NCI-H2029 treated with DMSO at 0.1 percent for 48 hours (cell line): ENCODE data around the gene SPTLC2.

Experiments
- DNase-seq: peaks from one replicate; lab custom pipeline; 2025; lab: John Stamatoyannopoulos, UW

The SPTLC2 gene

GRCh38 chr14:77505031-77505430 lies 111.4 kb downstream of the SPTLC2 start:
- no peak for DNase-seq

DNA sequence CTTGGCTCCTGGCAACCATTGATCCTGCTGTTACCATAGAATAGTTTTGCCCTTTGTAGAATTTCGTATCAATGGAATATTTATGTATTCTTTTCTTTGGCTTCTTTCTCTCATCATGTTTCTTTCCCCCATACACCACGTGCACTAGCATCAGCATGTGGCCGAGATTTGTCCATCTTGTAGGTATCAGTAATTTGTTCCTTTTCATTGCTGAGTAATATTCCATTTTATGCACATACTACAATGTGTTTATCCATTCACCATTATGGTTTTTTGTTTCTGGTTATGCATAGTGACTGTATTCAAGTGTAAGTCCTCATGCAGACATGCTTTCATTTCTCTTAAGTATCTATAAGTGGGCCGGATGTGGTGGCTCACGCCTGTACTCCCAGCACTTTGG lies 113.3 kb downstream of the SPTLC2 start:
- no peak for DNase-seq

DNA sequence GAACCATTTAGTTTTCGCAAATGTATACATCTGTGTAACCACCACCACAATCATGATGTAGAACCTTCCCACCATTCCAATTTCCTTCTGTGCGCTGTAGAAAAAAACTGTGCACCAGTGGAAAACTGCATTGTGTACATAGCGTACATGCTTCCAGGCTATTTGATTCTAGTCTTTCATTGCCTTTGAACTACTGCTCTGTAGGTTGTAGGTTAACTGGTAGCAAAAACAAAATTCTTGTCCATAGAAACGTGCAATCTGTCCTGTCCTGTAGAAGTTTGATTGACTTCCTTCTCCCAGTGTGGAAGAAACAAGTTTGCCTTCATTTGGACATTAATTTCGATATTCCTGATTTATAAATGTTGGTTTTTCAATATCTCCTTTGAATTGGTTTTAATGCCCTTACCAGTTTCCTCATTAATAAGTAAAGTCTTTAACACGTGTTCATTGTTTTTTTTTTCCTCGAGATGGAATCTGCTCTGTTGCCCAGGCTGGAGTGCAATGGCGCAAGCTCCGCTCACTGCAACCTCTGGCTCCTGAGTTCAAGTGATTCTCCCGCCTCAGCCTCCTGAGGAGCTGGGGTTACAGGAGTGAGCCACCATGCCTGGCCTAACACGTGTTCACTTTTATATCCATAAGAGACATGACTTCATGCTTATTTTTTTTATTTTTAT lies 114.2 kb downstream of the SPTLC2 start:
- DNase-seq: no peak

GRCh38 chr14:77498984-77499527 lies 117.4 kb downstream of the SPTLC2 start:
- no peak for DNase-seq

GRCh38 chr14:77498120-77498979 lies 118.1 kb downstream of the SPTLC2 start, which contains the start of gene ISM2:
Gene ISM2, minus strand, starts transcription at chr14:77498816. Its CDS starts 23 bp downstream, at chr14:77498793.
- DNase-seq: no peak

- no peak for DNase-seq
These were observed 121.1 kb downstream of the SPTLC2 start for GRCh38 chr14:77495334-77495733.

DNA sequence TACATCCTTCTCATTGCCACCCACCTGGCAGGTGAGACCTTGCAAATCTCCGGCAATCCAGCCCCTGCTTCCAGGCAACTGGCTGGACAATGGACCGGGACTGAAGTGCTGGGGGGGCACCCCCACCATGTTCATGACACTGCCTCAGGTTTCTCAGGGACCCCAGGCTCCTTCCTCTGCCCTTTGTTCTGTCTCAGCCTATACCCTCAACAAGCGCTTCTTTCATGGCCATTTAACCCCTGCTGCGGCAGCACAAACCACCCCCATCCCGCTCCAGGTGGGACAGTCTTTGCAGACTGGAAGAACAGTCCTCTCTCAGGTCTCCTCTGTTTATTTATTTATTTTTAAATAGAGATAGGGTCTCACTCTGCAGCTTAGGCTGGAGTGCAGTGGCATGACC lies 125.4 kb downstream of the SPTLC2 start:
- DNase-seq: no peak

DNA sequence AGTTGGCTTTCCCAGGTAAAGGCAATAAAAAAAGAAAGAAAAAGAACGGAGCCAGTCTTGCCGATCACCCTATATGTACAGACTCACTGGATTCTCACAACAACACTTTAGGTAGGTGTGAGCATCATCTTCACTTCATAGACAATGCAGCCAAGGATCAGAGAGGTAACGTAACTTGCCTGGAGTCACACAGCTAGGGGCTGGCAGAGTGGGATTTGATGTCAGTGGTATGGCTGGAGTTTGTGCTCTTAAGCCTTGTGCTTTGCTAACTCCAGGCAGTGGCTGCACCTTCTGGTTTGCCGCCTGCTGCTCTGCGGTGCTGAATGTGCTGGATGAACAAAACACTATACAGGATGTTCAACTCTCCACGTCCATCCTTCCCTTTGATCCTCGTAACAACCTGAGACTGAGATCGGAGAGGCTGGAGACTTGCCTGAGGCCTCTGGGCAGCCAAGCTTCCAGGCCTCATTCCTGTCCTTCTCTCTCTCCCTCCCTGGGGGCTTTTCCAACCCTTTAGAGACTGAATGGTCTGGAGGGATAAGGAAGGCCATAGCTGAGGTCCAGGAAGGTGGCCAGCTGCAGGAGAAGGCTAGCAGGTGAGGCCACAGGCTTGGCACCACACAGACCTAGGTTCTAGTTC lies 126.0 kb downstream of the SPTLC2 start:
- no peak for DNase-seq

DNA sequence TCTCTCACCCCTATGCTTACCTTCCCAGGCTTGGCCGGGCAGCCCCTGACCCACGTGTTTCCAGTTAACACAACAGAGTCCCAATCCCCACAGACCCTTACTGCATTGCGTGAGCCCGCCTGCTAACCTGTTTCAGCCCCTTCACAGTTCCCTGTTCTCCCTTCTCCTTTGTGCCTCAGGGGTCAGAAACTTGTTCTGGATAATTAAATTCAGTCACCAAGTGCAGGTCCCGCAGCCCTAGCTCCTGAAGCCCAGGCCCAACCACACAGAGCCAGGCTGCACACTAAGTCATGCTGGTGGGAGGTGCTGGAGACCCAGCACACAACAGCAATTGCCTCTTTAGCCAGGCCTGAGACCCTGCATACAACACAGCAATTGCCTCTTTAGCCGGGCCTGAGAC lies 127.4 kb downstream of the SPTLC2 start:
- no peak for DNase-seq

GRCh38 chr14:77488558-77488957 lies 127.9 kb downstream of the SPTLC2 start:
- no peak for DNase-seq

DNA sequence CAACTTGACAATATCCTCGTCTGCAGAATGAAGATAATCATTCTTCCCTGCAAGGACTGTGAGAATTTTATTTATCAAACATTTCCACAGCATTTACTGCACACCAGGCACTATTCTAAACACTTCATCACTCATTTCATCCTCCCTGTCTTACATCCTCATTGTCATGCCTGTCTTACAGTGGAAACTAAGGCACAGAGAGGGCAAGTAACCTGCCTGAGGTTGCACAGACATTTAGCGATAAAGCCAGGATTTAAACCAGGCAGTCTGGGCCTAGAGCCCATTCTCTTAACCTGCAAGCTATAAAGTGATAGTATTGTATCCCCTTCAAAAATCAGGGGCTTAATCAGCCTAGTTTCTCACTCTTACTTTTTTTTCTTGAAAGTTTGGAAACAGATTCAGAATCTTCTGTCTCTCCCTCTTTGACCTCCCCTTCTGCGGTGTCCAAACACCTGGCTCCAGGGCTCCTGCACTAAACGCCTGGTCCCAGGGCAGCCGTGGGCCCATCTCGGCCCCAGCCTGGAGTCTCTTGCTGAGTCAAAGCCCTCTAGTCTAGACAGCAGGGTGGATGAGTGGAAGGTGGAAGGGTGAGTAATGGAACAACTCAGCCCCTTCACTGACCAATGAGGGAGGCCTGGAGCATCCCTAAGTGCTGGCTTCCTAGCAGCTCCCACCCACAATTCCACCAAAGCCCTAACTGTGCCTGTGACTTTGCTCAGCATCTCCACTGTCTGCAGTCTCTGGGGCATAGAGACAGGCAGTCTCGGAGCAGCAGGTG lies 130.3 kb downstream of the SPTLC2 start:
- DNase-seq: no peak

- DNase-seq: no peak
These were observed 131.2 kb downstream of the SPTLC2 start for GRCh38 chr14:77485256-77485655.

DNA sequence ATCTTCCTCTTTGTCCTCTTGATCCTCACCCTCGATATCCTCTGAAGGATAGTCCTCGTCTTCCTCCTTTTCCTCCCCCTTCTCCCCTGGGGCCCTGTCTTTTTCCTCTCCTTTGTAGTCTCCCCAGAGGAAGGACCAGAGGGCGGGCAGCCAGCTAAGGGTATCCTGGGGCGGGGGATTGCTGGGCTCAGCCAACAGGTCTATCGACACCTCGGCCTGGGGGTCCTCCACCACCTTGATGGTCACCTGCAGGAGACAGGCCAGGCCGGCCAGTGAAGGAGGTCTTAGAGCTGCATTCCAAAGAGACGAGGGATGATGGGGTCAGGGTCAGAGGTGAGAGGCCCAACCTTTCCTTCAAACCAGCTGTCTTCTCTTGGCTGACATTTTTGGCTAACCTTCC lies 134.0 kb downstream of the SPTLC2 start:
- no peak for DNase-seq

DNA sequence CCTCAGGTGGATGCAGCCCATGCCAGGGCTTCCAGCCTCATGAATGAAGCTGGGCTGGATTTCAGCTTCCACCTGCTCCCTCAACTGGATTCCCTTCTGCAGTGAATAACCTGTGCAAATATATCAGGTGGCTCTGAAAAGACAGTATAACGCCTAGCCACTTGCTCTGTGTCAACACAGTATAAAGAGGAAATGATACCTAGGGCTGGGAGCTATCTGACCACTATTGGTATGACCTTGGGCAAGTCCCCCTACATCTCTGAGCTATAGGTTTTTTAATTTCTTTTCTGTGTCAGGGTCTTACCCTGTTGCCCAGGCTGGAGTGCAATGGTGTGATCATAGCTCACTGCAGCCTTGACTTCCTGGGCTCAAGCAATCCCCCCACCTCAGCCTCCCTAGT lies 137.6 kb downstream of the SPTLC2 start:
- no peak for DNase-seq

DNA sequence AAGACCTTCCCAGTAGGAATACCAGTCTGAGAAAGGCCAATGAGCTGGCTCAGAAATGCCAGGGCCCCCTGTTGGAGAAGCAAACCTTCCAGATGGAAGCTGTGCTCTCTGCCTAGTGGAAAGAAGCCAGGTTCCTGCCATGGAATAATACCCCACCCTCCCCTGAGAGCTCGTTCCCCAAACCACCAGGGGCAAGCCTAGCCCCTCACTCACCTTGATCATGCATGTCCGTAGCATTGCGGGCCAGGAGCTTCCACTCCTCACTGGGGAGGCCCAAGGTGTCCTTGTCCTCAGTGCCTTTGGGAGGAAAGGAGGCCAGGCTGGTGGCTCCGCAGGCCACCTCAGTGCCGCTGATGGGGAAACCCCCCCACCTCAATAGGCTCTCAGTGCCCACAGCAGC lies 138.4 kb downstream of the SPTLC2 start:
- no peak for DNase-seq

- DNase-seq: no peak
These were observed 140.9 kb downstream of the SPTLC2 start for GRCh38 chr14:77475432-77476115.

- DNase-seq: no peak
These were observed 141.8 kb downstream of the SPTLC2 start for GRCh38 chr14:77474479-77475177.

GRCh38 chr14:77473921-77474320 lies 142.5 kb downstream of the SPTLC2 start:
- DNase-seq: no peak

DNA sequence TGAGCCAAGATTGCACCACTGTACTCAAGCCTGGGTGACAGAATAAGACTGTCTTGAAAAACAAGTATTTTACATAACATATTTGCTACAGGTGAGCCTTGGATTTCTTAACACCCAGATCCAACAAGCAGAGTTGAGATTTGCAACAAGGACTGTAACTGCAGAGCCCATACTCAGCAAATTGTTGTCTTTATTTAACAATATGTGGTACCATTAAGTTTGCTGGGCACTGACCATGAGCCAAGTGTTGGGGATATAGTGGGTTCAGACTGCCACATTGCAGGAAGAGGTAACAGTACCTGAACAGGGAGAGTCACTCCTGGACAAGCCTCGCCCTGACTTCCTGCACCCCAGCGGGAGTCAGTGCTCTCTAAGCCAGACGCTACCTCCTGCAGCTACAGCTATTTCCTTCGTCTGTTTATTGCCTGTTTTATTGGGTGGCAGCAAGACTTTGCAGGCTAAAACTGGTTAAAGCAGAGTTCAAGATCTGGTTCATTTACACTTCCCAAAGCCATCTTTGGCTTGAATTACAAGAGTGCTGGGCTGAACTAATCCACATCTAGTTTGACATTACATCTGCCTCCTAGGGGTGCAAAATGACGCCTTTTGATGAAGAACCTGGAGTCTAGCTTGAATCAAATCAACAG lies 146.1 kb downstream of the SPTLC2 start:
- DNase-seq: no peak

GRCh38 chr14:77469539-77469938 lies 146.9 kb downstream of the SPTLC2 start:
- no peak for DNase-seq
